GM12878 (cell line): ENCODE data around the gene ZNF335. TPM values are rescaled to one million over a fixed set of nuclear protein-coding genes. Genes with fewer than 3 reads are reported as not detected.

Experiments used
- BHLHE40 ChIP-seq, 2 experiments: fragments of 450-650 bp in 1 of 2; IDR thresholded peaks; 2 replicates each; pipeline ENCODE4 v1.6.1; 2011 to 2017; ENCODE audit warnings: low read depth in 2 of 2, borderline replicate concordance in 1 of 2, improper control_type of control experiment in 1 of 2, low read length in 1 of 2, mild to moderate bottlenecking in 1 of 2
- CBFB ChIP-seq: IDR thresholded peaks from 2 replicates; pipeline ENCODE4 v1.6.1; 2016; ENCODE audit warnings: antibody characterized with exemption, low read depth
- CBX5 ChIP-seq: sonication (generic); IDR thresholded peaks from 2 replicates; pipeline ENCODE4 v1.6.1; 2016; ENCODE audit warnings: low read depth, moderate library complexity, mild to moderate bottlenecking, inconsistent platforms
- CHD2 ChIP-seq: IDR thresholded peaks from 2 replicates; pipeline ENCODE4 v1.6.1; 2011; ENCODE audit warnings: low read depth, low read length, improper control_type of control experiment, borderline replicate concordance
- CHD4 ChIP-seq: fragments of 200-600 bp; sonication (generic); IDR thresholded peaks from 2 replicates; pipeline ENCODE4 v1.6.1; 2016; ENCODE audit warnings: mild to moderate bottlenecking
- FOXM1 ChIP-seq: IDR thresholded peaks from 2 replicates; pipeline ENCODE4 v1.6.1; 2012; ENCODE audit warnings: low read depth, mild to moderate bottlenecking, inconsistent platforms, low read length, moderate library complexity
- KLF5 ChIP-seq: fragments of 450-650 bp; IDR thresholded peaks from 2 replicates; pipeline ENCODE4 v1.6.1; 2014; ENCODE audit warnings: mild to moderate bottlenecking; ENCODE audit not compliant: partially characterized antibody
- NBN ChIP-seq: fragments of 450-650 bp; IDR thresholded peaks from 2 replicates; pipeline ENCODE4 v1.6.1; 2016
- NFXL1 ChIP-seq: fragments of 450-650 bp; IDR thresholded peaks from 2 replicates; pipeline ENCODE4 v1.6.1; 2017; ENCODE audit warnings: antibody characterized with exemption, mild to moderate bottlenecking, borderline replicate concordance
- NFYA ChIP-seq: IDR thresholded peaks from 2 replicates; pipeline ENCODE4 v1.6.1; 2011; ENCODE audit warnings: low read depth, mild to moderate bottlenecking, low read length, improper control_type of control experiment, borderline replicate concordance
- NKRF ChIP-seq: fragments of 450-650 bp; conservative IDR thresholded peaks from 2 replicates; pipeline ENCODE4 v1.6.1; 2017; ENCODE audit warnings: mild to moderate bottlenecking, moderate library complexity
- NR2C1 ChIP-seq: fragments of 450-650 bp; IDR thresholded peaks from 2 replicates; pipeline ENCODE4 v1.6.1; 2017; ENCODE audit warnings: antibody characterized with exemption, mild to moderate bottlenecking, moderate library complexity
- PBX3 ChIP-seq: IDR thresholded peaks from 2 replicates; pipeline ENCODE4 v1.6.1; 2011; ENCODE audit warnings: mild to moderate bottlenecking, low read depth, low read length, moderate library complexity; ENCODE audit not compliant: insufficient replicate concordance
- RELA ChIP-seq: fragments of 450-650 bp; IDR thresholded peaks from 2 replicates; pipeline ENCODE4 v1.8.0; 2014; ENCODE audit warnings: borderline replicate concordance; ENCODE audit not compliant: partially characterized antibody
- RELB ChIP-seq: fragments of 450-650 bp; IDR thresholded peaks from 2 replicates; pipeline ENCODE4 v1.6.1; 2017; ENCODE audit warnings: low read depth, mild to moderate bottlenecking, moderate library complexity
- SIX5 ChIP-seq: IDR thresholded peaks from 2 replicates; pipeline ENCODE4 v1.6.1; 2011; ENCODE audit warnings: mild to moderate bottlenecking, low read depth, low read length, moderate library complexity; ENCODE audit not compliant: severe bottlenecking
- SPI1 ChIP-seq: IDR thresholded peaks from 2 replicates; pipeline ENCODE4 v1.6.1; 2011; ENCODE audit warnings: low read depth, mild to moderate bottlenecking, low read length, moderate library complexity, borderline replicate concordance; ENCODE audit not compliant: insufficient read depth
- SUPT20H ChIP-seq: IDR thresholded peaks from 2 replicates; pipeline ENCODE4 v1.6.1; 2011; ENCODE audit warnings: low read depth, mild to moderate bottlenecking, low read length, moderate library complexity, borderline replicate concordance; ENCODE audit not compliant: control insufficient read depth
- TCF12 ChIP-seq: IDR thresholded peaks from 2 replicates; pipeline ENCODE4 v1.6.1; 2011; ENCODE audit warnings: low read depth, mild to moderate bottlenecking, low read length
- ZBTB4 ChIP-seq: fragments of 450-650 bp; formaldehyde crosslinking; IDR thresholded peaks from 2 replicates; pipeline ENCODE4 v1.4.0; 2022; ENCODE audit warnings: mild to moderate bottlenecking, moderate library complexity
- ZNF217 ChIP-seq: fragments of 450-650 bp; IDR thresholded peaks from 2 replicates; pipeline ENCODE4 v1.6.1; 2017; ENCODE audit warnings: antibody characterized with exemption, mild to moderate bottlenecking
- ZSCAN29 ChIP-seq: fragments of 450-650 bp; IDR thresholded peaks from 2 replicates; pipeline ENCODE4 v1.6.1; 2017; ENCODE audit warnings: mild to moderate bottlenecking, moderate library complexity
- polyA plus RNA-seq, 11 experiments: library from polyadenylated mRNA; depleted of rRNA in 4 of 11; unstranded in 6 of 11; stranded (reverse) in 5 of 11; fragments of >200 nt; fragmentation: Nextera tagmentation in 4 of 11; fragmentation: Illumina TruSeq in 1 of 11; extraction: Ambion mirVana in 4 of 11; extraction: Trizol in 1 of 11; gene quantifications; 1 replicate in 1 of 11; 2 replicates in 10 of 11; pipeline versions ENCODE4 v1.2.1 to v1.2.3, GENCODE V29; 2011 to 2016; ENCODE audit warnings: inconsistent platforms in 2 of 11, missing spikeins in 2 of 11, low read depth in 1 of 11
- total RNA-seq, 4 experiments: library from RNA; depleted of rRNA in 3 of 4; stranded (reverse); fragments of >200 nt in 3 of 4; fragmentation: Illumina TruSeq in 1 of 4; extraction: Trizol in 1 of 4; gene quantifications; 2 replicates each; pipeline versions ENCODE4 v1.2.1 to v1.2.3, GENCODE V29; 2013 to 2021

Gene ZNF335
- total and polyA plus RNA-seq, 10 of the 15 experiments (the other 5 are each of a cell fraction or from before 2014, with no cell fraction given): 0.74 to 30.1 (median 14.5) TPM

GRCh38 chr20:45971675-45972499 lies at the start of gene ZNF335 (continued):
- TF ChIP-seq NFXL1 (no peak), ZSCAN29 (no peak), BHLHE40 (IDR thresholded peaks at IDR 0.05; ENCODE audit: borderline replicate concordance in 1 of 2, low read depth in 2 of 2, low read length in 1 of 2) (peak; percentile 97 to 98), CHD2 (peak; percentile 97; the same call in 1 of the 2 replicates), NFYA (no peak), SUPT20H (no peak), FOXM1 (peak; percentile 72), TCF12 (no peak), KLF5 (peak; percentile 99), NR2C1 (peak; percentile 64), RELB (peak; percentile 94), NBN (peak; percentile 100), RELA (peak; percentile 57), CBFB (no peak; the same call in none of the 2 replicates), ZBTB4 (CRISPR knock-in tag) (no peak), ZNF217 (peak; percentile 80; the same call in 1 of the 2 replicates), SIX5 (no peak), SPI1 (0 out of 2 replicates have a peak, but pooled peaks have one; percentile 1), NKRF (0 out of 2 replicates have a peak, but pooled peaks have one; percentile 56), CBX5 (0 out of 2 replicates have a peak, but pooled peaks have one; percentile 37), PBX3 (peak; percentile 79), CHD4 (no peak)
